Measurements from ENCODE around the gene PDS5A.

Gene PDS5A

GRCh38 chr4:39864391-39864790 is 113.3 kb downstream of the PDS5A start:
- no peak for DNase-seq (ENCODE audit: low read depth in 1 of 2, low spot score in 1 of 2)
- Histone ChIP-seq H3K27me3 (ENCODE audit: insufficient read depth, poor library complexity, severe bottlenecking) (no peaks in the 10 kb centered on the region), H3K27ac (replicated peaks) (no peak overlapping the region), H3K4me3 (replicated peaks; ENCODE audit: insufficient read depth, low read length) (no peak overlapping the region)
- no peak for TF ChIP-seq GABPA (IDR thresholded peaks at IDR 0.05; ENCODE audit: low read depth)
- no peak for TF ChIP-seq REST (IDR thresholded peaks at IDR 0.05; ENCODE audit: insufficient replicate concordance, low read depth)
- no peak for TF ChIP-seq SPI1 (IDR thresholded peaks at IDR 0.05; ENCODE audit: borderline replicate concordance, low read depth)
- TF ChIP-seq POLR2AphosphoS5 (IDR thresholded peaks at IDR 0.05; ENCODE audit: low read depth): no peak
- no peak for TF ChIP-seq CTCF (IDR thresholded peaks at IDR 0.05; ENCODE audit: insufficient read depth, low read length)

GRCh38 chr4:39860804-39861203 is 116.9 kb downstream of the PDS5A start:
- no peak for DNase-seq (ENCODE audit: low read depth in 1 of 2, low spot score in 1 of 2)
- Histone ChIP-seq H3K27ac (replicated peaks) (no peak overlapping the region), H3K27me3 (ENCODE audit: insufficient read depth, poor library complexity, severe bottlenecking) (no peaks in the 10 kb centered on the region)

More at GRCh38 chr4:39860804-39861203, 116.9 kb downstream of the PDS5A start:
- H3K4me3 ChIP-seq (replicated peaks; ENCODE audit: insufficient read depth, low read length): no peak overlapping the region
- TF ChIP-seq CTCF (IDR thresholded peaks at IDR 0.05; ENCODE audit: insufficient read depth, low read length) (no peak), REST (IDR thresholded peaks at IDR 0.05; ENCODE audit: insufficient replicate concordance, low read depth) (no peak), SPI1 (IDR thresholded peaks at IDR 0.05; ENCODE audit: borderline replicate concordance, low read depth) (no peak), POLR2AphosphoS5 (IDR thresholded peaks at IDR 0.05; ENCODE audit: low read depth) (no peak), GABPA (IDR thresholded peaks at IDR 0.05; ENCODE audit: low read depth) (no peak)

Data from HL-60 (cell line).